Measurements from ENCODE around the gene TRAK2.
"Not testable (repeated sequence)": the region's sequence is repeated elsewhere in the genome, so short reads cannot be mapped to it uniquely, and the experiment has no call there.

Gene TRAK2

DNA sequence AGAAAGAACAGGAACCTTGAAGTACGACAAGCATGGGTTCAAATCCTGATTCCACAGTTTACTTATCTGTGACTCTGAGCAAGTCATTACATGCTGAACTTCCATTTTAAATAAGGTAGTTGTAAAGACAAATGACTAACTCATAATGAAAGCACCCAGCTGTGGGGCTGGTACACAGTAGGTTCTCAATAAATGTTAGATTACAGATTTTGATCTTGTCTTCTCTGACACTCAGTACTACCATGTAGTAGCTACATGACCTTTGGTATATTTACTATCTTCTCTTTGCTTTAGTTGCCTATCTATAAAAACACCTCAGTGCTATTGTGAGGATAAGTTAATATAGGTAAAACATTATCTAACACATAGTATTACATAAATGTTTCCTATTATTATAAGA, 3.2 kb downstream of the TRAK2 start:
- DNase-seq (ENCODE audit: extremely low read depth, low read depth): no peak

GRCh38 chr2:201447086-201447485, 4.2 kb downstream of the TRAK2 start:
- no peak for TF ChIP-seq CTCF (IDR thresholded peaks at IDR 0.05; ENCODE audit: low read depth, low read length)
- no peak for DNase-seq (ENCODE audit: extremely low read depth, low read depth)

More for the DNA sequence above, 3.2 kb downstream of the TRAK2 start:
- no peak for TF ChIP-seq CTCF (IDR thresholded peaks at IDR 0.05; ENCODE audit: low read depth, low read length)

DNA sequence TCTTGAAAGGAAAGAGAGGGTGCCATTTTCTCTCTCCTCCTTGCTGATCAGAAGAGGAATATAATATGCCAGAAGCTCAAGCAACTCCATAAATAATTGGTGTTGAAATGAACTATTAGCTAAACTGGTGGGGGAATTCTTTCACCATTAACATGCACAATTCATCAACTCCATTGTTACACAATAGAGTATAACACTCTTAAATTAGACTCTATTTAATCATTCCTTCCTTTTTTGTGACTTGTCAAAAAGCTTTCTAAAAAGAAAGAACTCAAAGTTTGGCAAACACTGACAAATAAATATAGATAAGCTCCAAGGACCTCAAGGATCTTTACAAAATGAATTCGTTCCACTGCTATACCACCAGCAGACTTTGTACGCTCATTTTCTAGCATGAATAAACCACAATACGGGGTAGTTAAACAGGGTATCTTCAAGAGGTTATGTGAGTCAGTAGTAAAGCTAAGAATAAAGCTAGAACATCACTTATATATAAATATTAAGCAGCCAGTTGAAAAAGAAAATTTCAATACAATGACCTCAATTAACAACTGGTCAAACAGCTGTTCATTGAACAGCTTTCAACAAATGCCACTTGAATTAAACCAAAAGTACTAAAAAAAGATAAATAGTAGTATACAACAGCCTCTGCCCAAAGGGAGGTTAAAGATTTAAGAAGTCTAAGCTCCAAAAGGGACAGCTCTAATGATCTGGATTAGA, 6.4 kb downstream of the TRAK2 start:
- no peak for TF ChIP-seq CTCF (IDR thresholded peaks at IDR 0.05; ENCODE audit: low read depth, low read length)
- no peak for DNase-seq (ENCODE audit: extremely low read depth, low read depth)

- DNase-seq (ENCODE audit: extremely low read depth, low read depth): no peak
- TF ChIP-seq CTCF (IDR thresholded peaks at IDR 0.05; ENCODE audit: low read depth, low read length): no peak
Observed at GRCh38 chr2:201441409-201441808, 9.8 kb downstream of the TRAK2 start.

GRCh38 chr2:201440182-201440581, 11.1 kb downstream of the TRAK2 start:
- no peak for TF ChIP-seq CTCF (IDR thresholded peaks at IDR 0.05; ENCODE audit: low read depth, low read length)
- DNase-seq (ENCODE audit: extremely low read depth, low read depth): no peak

GRCh38 chr2:201439336-201439922, 11.8 kb downstream of the TRAK2 start:
- DNase-seq (ENCODE audit: extremely low read depth, low read depth): not testable (repeated sequence)

GRCh38 chr2:201436141-201436540, 15.1 kb downstream of the TRAK2 start:
- DNase-seq (ENCODE audit: extremely low read depth, low read depth): no peak
- no peak for TF ChIP-seq CTCF (IDR thresholded peaks at IDR 0.05; ENCODE audit: low read depth, low read length)

Data from AG09319 (cell line).